GM19324 (cell line): Measurements from ENCODE around the gene RAB11FIP3.
A peak's percentile ranks its signal among the peaks of the same experiment; 100 is the strongest.
"Not testable (repeated sequence)": the region's sequence is repeated elsewhere in the genome, so short reads cannot be mapped to it uniquely, and the experiment has no call there.

Source experiments
- ATAC-seq: cut with Tn5 transposase; IDR thresholded peaks from one replicate; pipeline ENCODE4 v1.9.1; 2021; ENCODE audit warnings: mild to moderate bottlenecking, moderate library complexity; ENCODE audit not compliant: unreplicated experiment, low FRiP score

RAB11FIP3 gene

DNA sequence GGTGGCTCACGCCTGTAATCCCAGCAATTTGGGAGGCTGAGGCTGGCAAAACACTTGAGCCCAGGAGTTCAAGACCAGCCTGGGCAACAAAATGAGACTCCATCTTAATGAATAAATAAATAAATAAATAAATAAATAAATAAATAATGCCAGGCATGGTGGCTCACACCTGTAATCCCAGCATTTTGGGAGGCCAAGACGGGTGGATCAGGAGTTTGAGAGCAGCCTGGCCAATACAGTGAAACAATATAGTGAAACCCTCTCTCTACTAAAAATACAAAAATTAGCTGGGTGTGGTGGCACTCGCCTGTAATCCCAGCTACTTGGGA, 10.3 kb upstream of the RAB11FIP3 start:
- not testable (repeated sequence) for ATAC-seq

DNA sequence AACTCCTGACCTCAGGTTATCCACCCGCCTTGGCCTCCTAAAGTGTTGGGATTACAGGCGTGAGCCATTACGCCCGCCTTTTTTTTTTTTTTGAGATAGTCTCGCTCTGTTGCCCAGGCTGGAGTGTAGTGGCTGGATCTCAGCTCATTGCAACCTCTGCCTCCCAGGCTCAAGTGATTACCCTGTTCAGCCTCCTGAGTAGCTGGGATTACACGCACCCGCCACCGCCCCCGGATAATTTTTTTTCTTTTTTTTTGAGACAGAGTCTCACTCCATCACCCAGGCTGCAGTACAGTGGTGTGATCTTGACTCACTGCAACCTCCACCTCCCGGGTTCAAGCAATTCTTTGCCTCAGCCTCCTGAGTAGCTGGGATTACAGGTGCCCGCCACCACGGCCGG, 3.3 kb upstream of the RAB11FIP3 start:
- ATAC-seq, result not testable (repeated sequence)

DNA sequence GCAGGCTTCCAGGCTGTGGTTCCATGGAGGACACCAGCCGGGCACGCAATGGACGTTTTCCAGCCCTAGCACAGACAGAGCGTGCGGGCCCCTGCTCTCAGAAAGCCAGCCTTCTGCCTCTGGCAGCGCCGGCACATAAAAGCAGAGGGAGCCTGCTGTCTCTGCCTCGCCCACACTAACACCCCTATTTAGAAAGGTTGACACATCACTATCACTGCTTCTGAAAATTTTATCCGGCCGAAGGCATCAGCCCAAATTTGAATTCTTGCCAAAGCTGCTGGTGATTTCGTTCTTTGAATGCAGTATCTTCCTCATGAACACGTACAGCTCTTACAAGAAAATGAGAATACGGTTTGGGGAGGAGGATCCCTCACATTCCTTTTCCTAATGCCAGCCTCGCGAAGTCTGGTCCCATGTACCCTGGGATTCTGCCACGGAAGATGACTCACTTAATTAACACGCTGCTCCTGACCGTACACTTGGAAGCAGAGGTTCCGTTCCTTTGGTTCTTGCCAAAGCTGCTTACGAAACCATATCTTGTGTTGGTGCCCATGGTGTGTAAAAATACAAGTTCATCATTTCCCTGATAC, 1.3 kb upstream of the RAB11FIP3 start:
- no peak for ATAC-seq

DNA sequence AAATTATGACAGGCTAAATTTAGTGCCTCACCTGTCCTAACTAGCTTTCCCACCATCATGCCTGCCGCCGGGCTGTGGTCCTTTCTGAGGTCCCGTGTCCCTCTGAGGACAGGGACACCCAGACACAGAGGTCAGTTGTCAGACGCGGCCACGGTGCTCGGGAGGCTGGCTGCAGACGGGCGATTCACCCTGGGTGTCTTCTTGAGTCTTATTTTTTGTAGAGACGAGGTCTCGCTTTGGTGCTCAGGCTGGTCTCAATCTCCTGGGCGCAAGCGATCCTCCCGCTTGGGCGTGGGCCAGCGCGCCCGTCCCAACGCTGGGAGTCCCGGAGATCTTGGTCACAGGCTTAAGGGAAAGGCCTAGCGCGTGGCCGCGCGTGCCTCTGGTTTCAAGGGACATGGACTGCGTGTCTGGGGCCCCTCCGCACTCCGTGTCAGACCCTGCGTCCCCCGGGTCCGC, 797 bp upstream of the RAB11FIP3 start:
- no peak for ATAC-seq

DNA sequence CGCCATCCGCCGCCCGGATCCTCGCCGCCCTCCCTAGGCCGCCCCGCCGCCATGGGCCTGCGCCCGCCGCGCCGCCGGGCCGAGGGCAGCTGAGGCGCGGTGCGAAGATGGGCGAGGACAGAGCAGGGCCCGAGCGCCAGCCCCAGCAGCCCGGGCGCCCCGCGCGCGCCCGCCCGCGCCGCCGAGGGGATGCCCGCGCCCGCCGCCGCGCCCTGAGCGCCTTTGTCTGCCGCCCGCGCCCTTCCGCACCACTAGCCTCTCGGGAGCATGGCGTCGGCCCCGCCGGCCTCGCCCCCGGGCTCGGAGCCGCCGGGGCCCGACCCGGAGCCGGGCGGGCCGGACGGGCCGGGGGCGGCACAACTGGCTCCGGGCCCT, 278 bp downstream of the RAB11FIP3 start:
- peak; percentile 37 for ATAC-seq

DNA sequence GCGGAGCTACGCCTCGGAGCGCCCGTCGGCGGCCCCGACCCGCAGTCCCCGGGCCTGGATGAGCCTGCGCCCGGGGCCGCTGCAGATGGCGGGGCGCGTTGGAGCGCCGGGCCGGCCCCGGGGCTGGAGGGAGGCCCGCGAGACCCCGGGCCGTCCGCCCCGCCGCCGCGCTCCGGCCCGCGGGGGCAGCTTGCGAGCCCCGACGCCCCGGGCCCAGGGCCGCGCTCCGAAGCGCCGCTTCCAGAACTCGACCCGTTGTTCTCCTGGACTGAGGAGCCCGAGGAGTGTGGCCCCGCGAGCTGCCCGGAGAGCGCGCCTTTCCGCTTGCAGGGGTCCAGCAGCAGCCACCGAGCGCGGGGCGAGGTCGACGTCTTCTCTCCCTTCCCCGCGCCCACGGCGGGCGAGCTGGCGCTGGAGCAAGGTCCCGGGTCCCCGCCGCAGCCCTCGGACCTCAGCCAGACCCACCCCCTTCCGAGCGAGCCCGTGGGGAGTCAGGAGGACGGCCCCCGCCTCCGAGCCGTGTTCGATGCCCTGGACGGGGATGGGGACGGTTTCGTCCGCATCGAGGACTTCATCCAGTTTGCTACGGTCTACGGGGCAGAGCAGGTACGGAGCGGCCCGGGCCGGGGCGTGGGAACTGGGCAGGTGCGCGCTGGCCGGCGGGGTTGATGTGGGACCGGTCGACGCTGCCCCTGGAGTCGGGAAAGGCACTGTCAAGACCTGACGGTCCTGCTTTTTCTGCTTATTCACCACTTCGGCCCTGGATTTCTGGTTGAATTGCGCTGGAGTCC, 861 bp downstream of the RAB11FIP3 start:
- peak; percentile 2 for ATAC-seq

DNA sequence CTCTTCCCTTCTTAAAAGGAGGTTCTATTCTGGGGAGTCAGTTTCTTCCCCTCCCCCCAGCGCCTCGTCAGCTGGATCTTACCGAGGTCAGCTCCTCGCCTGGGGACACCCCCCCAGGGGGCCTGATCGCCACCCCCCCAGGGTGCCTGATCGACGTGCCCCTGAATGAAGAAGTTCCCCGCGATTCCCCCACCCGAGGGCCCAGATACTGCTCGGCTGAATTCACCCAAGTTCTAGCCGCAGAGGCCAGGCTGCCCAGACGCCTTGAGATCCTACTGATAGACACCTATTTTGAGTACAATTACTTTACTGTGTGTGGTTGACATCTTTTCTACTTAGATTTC, 1.4 kb downstream of the RAB11FIP3 start:
- no peak for ATAC-seq

DNA sequence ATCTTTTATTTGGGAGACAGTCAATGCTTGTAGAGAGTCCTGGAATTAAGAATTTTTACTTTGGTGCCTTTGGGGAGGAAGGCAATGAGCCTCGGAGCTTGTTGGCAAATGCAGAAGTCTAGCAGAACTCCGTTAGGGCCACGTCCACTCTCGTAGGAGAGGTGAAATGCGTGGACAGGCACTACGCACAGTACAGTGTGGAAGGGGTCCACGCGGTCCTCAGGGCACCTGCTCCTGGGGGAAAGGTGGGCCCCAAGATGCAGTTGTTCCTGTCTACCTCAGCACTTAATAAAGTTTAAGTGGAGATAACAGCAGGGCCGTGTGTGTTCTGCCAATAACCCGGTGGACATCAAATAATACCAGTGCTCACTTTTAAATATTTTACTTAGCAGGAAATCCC, 1.8 kb downstream of the RAB11FIP3 start:
- no peak for ATAC-seq

DNA sequence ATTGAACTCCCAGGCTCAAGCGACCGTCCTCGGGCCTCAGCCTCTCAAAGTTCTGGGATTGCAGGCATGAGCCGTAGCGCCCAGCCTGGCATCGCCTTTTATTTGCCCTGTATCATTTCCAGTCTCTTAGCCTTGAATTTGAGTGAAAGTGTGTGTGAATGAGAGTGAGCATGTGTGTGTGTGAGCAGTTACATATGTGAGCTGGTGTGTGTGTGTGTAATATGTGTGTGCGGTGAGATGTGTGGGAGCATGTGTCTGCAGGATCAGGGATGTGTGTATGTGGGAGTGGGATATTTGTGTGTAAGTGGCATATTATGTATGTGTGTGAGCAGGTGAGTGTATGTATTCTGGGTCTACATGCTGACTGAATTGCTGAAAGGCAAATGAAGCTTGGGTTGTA, 5.5 kb downstream of the RAB11FIP3 start:
- ATAC-seq, result no peak

DNA sequence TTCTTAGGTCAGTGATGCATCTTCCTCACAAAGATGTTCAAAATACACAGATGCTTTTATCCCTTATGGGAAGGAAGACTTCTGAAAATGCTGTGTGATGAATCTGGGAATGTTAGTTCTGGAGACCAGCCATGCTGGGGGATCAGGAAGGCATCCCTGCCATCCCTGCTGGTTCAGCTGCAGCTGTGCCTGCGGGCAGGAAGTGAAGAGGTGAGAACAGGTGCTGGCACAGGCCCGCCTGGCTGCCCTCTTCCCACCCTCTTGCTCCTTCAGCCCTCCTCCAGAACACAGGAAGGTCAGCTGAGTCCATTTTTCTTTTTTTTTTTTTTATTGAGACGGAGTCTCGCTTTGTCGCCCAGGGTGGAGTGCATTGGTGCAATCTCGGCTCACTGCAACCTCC, 15.2 kb downstream of the RAB11FIP3 start:
- ATAC-seq, result no peak

DNA sequence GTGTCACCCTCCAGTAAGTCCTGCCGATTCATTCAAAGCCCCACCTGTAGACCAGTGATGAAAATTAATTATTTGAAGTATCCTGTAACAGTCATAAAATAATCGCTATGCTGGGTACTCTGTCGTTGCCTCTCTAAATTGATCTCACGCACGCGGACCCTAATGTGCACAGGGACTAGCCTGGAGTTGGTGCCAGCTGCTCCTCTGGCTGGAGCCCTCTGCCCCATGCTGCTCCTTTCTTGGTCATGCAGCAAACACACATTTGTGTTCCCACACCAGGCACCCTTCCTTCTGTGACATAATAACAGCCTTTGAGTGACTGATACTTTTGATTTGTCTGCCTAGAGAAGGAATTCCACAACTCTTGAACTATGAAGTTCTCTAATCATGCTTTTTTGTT, 16.0 kb downstream of the RAB11FIP3 start:
- ATAC-seq, result no peak

DNA sequence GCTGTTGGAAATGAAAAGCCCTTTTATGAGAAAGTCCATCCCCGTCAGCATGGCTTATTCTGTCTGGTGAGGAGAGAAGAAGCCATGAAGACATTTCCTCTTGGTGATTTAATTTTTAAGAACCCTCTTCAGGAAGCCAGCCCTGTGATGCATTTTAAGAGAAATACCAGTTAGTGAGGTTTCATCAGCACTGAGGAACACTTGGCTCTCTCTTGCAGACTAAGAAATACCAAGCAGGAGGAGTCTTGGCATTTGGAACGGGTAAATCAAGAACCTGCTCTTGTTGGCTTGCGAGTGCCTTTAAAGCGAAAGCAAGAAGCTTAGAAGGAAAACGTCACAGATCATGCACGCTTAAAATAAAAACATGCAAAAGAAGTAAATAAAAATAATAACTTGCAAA, 17.5 kb downstream of the RAB11FIP3 start:
- ATAC-seq, result no peak

DNA sequence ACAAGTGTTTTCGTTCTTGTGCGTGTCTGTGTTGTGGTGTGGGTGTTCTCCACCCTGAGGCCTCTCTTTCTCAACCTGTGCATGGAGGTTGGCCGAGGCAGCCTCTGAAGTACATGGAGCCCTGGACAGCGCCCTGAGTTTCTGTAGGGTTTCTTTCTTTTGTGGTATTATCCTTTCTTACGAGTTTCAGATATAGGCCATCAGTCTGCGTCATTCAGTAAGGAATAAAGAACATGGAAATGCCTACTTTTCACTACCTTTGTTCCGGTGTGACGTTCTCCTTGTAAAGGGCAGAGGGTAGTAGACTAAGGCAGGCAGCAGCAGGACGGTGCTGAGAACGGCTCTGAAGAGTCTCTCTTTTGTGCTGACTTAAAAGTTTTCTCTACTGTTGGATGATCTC, 18.6 kb downstream of the RAB11FIP3 start:
- ATAC-seq, result no peak

DNA sequence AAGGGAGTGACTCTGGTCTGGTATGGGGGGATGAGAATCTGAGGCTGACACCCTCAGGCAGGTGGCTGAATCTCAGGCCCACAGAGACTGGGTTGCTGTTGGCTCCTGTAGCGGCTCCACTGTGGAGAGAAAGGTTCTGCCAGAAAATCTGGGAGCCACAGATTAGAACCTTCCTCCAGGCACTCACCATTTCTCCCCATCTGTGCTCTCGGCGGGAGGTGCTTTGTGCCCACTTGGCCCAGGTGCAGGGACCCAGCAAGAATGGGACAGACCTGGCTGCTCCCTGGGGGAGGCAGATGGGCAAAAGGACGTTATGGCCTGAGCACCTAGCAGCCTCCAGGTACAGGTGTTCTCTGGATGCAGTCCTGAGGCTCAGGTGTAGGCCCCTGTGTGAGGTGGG, 20.1 kb downstream of the RAB11FIP3 start:
- no peak for ATAC-seq

DNA sequence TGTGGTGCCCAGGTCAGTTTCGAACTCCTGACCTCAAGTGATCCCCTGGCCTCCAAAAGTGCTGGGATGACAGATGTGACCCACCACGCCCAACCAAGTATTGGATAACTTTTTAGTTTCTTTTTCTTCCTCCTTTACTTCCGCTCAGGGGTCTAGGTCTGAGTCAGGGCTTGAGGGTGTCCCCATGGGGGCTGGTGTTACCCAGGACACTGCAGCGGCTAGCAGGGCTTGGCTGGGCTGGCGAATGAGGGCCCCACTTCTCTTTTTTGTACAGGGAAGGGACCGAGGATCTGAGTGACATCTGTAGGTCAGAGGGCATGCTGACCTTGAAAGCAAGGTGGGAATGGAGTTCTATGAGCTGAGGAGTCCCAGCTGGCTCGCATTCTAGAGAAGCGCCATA, 24.9 kb downstream of the RAB11FIP3 start:
- no peak for ATAC-seq

DNA sequence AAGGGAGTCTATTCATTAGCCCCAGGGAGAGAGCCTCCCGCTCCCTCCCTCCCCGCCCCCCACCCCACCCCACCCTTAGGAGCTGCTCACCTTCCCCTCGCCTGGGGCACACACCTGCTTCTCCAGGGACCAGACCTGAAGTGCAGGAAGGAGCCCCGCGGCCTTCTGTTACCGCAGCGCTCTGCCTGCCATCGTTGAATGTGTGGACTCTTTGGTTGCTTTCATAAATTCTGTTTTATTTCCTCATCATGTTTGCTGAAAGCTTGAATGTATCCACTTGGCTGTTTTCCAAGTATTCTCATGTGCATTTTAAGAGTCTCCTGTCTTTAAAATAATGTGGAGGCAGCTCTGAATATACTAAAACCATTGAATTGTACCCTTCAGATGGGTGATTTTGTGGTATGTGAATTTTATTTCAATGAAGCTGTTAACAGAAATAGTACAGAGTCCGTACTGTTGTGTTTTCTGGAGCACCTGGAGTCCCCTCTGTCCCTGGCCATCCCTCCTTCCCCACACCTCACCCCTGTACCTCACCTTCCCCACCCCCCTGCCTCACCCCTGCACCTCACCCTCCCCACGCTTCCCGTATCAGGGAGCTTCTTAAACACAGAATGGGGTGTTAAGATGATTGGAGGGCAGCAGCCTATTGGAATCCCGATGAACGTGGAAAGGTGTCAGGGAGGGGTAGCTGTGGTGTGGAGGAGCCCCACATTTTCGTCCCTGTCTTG, 25.5 kb downstream of the RAB11FIP3 start:
- ATAC-seq, result no peak

DNA sequence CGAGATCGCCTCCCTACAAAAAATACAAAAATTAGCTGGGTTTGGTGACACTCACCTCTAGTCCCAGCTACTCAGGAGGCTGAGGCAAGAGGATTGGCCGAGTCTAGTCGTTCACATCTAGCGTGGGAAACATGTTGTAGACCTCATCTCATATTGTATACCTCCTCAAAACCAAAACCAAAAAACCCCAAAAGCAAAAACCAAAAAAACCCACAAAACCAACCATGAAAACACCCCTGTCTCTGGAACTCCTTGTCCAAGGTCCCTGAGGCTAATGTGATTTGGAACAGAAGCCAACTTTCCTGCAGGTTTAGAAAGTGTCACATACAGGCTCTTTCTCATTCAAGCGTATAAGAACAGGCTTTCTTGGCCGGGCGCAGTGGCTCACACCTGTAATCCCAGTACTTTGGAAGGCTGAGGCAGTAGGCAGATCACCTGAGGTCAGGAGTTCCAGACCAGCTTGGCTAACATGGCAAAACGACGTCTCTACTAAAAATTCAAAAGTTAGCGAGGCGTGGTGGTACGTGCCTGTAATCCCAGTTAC, 29.0 kb downstream of the RAB11FIP3 start:
- ATAC-seq, result no peak

DNA sequence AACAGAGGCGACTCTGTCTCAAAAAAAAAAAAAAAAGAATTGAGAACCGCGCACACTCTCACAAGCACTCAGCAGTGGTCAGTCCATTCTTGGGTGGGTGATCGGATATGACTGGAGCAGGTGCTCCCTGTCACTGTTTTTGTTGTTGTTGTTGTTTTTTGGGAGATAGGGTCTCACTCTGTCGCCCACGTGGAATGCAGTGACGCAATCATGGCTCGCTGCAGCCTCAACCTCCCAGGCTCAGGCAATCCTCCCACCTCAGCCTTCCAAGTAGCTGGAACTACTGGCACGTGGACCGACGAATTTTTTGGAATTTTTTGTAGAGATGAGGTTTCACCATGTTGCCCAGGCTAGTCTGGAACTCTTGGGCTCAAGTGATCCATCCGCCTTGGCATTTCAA, 30.0 kb downstream of the RAB11FIP3 start:
- no peak for ATAC-seq

DNA sequence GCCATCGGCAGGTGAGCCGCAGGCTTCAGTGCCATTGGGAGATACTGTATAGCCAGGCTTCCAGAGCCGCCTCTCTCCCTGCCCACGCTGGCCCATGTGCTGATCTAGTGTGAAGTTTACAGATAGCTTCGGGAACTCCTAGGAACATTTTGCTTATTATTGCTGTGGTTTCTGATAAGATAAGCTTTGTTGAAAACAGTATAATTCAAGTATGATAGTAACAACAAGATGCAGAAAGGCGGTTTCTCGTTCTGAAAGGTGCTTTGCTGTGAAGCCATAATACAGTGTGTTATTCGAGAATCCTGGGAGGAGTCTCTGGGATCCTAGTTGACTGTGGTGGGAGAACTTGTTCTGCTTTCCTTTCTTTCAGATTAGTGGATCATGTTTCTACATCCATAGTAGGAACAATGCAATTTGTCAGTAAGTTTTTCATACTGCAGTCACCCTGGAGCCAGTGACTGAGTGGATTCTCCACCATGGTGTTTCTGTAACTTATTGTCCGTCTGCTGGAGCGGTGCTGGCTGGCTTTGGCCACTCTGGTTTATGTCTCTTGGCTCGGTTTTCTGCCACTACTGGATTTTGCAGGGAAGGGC, 31.5 kb downstream of the RAB11FIP3 start:
- ATAC-seq, result no peak

DNA sequence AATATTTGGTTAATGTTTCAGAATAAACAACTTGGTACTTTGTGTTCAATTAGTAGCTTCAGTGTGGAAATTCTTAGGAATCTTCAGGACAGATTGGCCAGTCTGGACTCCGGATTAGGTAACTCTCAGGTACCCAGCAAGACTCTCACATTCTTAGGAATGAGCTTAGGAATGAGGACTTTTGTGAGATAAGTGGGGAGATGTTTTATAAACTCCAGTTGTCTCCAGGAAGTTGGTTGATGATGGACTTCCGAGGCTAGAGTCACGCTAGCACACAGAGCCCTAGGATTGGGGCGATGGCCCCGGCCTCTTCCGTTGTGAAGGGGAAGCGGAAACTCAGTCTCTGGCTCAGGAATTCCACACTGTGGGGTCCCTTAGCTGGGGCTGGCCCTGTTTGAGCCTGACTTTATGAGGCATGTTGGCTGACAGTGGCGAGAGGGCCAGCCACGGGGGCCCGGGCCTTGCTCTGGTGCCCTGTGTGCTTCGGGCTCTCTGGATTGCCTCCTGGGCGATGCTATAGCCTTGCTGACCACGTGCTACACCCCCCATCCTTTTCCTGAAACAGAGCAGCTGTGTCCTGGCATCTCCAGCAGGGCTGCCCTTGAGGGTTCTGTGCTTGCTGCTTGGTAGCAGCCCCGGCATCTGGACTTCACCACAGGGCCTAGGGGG, 32.4 kb downstream of the RAB11FIP3 start:
- ATAC-seq, result no peak

DNA sequence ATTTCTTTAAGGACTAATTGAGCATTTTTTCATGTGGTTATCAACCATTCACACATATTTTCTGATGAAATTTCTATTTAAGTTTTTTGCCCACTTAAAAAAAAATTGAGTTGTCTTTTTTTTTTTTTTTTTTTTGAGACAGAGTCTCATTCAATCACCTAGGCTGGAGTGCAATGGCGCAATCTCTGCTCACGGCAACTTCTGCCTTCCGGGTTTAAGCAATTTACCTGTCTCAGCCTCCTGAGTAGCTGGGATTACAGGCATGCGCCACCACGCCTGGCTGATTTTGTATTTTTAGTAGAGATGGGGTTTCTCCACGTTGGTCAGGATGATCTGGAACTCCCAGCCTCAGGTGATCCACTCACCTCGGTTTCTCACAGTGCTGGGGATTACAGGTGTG, 34.3 kb downstream of the RAB11FIP3 start:
- no peak for ATAC-seq
